Body of pancreas (tissue), 4 donors: ENCODE data around the gene LRP1. TPM values are rescaled to one million over a fixed set of nuclear protein-coding genes. Genes with fewer than 3 reads are reported as not detected.

Experiments
- ATAC-seq: fragments of 150-250 bp; one replicate; pipeline ENCODE4 v1.9.1; 2016
- DNase-seq, 4 donors: peaks; one replicate each; pipeline ENCODE4 v3.0.0-alpha.2; 2019
- H3K27ac ChIP-seq, 4 donors: fragments of 200-600 bp; sonication (generic); 1 replicate in 3 of 4; 2 replicates in 1 of 4; pipeline versions ENCODE4 v1.5.1 to v1.6.1; 2016 to 2019; ENCODE audit warnings: mild to moderate bottlenecking in 1 of 4, mixed read lengths in 1 of 4, moderate library complexity in 1 of 4
- H3K27me3 ChIP-seq, 2 donors: fragments of 200-600 bp; sonication (generic); one replicate each; pipeline ENCODE4 v1.6.0; 2016; ENCODE audit warnings: mild to moderate bottlenecking in 1 of 2
- H3K36me3 ChIP-seq, 2 donors: fragments of 200-600 bp; sonication (generic); replicated peaks in 1 of 2; 2 replicates each; pipeline ENCODE4 v1.5.1; 2016; ENCODE audit warnings: low read depth in 2 of 2; ENCODE audit not compliant: insufficient read depth in 1 of 2
- H3K4me1 ChIP-seq: fragments of 200-600 bp; sonication (generic); one replicate; pipeline ENCODE4 v1.6.0; 2016
- H3K4me3 ChIP-seq, 2 donors: fragments of 200-600 bp; sonication (generic); 1 replicate in 1 of 2; 2 replicates in 1 of 2; pipeline ENCODE4 v1.5.1; 2016 to 2019
- H3K9me3 ChIP-seq, 3 donors: fragments of 200-600 bp; sonication (generic); 1 replicate in 2 of 3; 2 replicates in 1 of 3; pipeline ENCODE4 v1.5.1; 2016
- POLR2A ChIP-seq, 3 donors: fragments of 450-650 bp; IDR thresholded peaks; one replicate each; pipeline ENCODE4 v1.6.1; 2016; ENCODE audit warnings: antibody characterized with exemption in 3 of 3, mild to moderate bottlenecking in 2 of 3
- WGBS, 2 donors: methylation state at CpG; one replicate each; pipeline ENCODE4 v1.1.5; 2017; 5-methylcytosine and 5-hydroxymethylcytosine counted together
- intact Hi-C: fragments of 100-400 bp; cut with DNase I; formaldehyde crosslinking; loops from one replicate; pipeline ENCODE4 v1.15.1; 2023
- total RNA-seq, 2 donors: library from RNA; depleted of rRNA; stranded (reverse); fragments of >200 nt; gene quantifications; one replicate each; pipeline ENCODE4 v1.1.0, GENCODE V29; 2016
- TF ChIP-seq, protein P1 (sequence below), 7 experiments: fragments of 450-650 bp in 4 of 7; fragments of 200-600 bp in 3 of 7; sonication (generic) in 3 of 7; IDR thresholded peaks; one replicate each; pipeline ENCODE4 v1.5.1; 2016 to 2019; ENCODE audit warnings: antibody characterized with exemption in 7 of 7

Gene LRP1
- total RNA-seq, 2 donors from 2014 or later: 61.2 to 162 TPM

DNA sequence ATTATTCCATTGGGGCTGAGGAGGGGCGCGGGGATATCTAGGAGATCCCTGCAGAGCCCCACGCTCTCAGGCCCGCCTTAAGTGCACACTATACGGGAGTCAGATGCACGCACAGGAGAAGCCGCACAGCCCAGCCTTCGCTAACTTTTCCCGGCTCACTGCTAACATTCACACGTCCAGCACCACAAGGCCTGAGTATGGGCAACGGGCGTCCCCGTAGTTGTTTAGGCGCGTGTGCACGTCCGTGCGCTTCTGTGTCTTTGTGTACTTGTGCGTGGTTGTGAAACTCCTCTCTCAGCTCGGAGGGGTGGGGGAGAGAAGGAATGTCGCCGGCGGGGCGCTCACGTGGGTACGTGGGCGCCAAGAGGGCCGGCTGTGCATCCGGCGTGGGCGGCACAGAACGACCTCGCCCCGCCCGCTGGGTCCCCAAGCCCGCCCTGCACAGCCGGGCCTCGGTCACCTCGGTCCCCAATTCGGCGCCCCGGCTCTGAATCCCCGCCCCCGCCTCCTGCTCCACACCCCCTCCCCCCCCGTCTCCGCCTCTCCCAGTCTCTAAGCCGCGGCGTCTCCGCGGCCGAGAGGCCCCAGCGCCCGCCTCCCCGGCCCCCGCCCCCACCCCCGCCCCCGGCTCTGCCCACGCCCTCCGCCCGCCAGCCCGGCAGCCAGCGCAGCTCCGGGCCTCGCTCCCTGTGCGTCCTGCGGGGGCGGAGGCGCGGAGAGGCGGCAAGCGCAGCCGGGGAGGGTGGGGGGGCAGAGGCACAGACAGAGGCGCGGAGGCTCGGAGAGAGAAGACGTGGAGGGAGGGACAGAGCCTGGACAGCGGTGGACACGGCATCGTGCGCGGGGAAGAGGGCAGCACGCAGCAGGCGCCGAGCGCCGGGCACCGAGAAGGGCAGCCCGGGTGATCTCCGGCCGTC, 39.7 kb upstream of the LRP1 start, which contains the start of gene NAB2:
Gene NAB2, plus strand, starts transcription at position 761 of the 917 bp plus-strand sequence. CDS start 158 bp downstream, outside the sequence.
- intact Hi-C loops: no loop called here
- H3K4me1 ChIP-seq: peaks cover 37% of the 10 kb centered on the region
- WGBS, 2 donors: 0 to 1% methylated on average over 11 to 57 of the region's 91 CpGs
- peak; percentile 78 to 87 (median 87) for TF ChIP-seq POLR2A (IDR thresholded peaks at IDR 0.05)
- TF ChIP-seq, protein P1, sequence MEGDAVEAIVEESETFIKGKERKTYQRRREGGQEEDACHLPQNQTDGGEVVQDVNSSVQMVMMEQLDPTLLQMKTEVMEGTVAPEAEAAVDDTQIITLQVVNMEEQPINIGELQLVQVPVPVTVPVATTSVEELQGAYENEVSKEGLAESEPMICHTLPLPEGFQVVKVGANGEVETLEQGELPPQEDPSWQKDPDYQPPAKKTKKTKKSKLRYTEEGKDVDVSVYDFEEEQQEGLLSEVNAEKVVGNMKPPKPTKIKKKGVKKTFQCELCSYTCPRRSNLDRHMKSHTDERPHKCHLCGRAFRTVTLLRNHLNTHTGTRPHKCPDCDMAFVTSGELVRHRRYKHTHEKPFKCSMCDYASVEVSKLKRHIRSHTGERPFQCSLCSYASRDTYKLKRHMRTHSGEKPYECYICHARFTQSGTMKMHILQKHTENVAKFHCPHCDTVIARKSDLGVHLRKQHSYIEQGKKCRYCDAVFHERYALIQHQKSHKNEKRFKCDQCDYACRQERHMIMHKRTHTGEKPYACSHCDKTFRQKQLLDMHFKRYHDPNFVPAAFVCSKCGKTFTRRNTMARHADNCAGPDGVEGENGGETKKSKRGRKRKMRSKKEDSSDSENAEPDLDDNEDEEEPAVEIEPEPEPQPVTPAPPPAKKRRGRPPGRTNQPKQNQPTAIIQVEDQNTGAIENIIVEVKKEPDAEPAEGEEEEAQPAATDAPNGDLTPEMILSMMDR (IDR thresholded peaks at IDR 0.05): peak in 1 of 7 experiments; percentile 16
- no peaks in the 10 kb centered on the region for H3K27me3 ChIP-seq
- DNase-seq: peak; percentile 97 to 98 (median 98)
- H3K36me3 ChIP-seq: no peaks in the 10 kb centered on the region
- ATAC-seq: peak; percentile 83
- H3K9me3 ChIP-seq: no peaks in the 10 kb centered on the region
- peak within 1 kb of the TSS; percentile 95 to 97 (median 96) for H3K27ac ChIP-seq
- H3K4me3 ChIP-seq: peak within 1 kb of the TSS; percentile 53 to 59

DNA sequence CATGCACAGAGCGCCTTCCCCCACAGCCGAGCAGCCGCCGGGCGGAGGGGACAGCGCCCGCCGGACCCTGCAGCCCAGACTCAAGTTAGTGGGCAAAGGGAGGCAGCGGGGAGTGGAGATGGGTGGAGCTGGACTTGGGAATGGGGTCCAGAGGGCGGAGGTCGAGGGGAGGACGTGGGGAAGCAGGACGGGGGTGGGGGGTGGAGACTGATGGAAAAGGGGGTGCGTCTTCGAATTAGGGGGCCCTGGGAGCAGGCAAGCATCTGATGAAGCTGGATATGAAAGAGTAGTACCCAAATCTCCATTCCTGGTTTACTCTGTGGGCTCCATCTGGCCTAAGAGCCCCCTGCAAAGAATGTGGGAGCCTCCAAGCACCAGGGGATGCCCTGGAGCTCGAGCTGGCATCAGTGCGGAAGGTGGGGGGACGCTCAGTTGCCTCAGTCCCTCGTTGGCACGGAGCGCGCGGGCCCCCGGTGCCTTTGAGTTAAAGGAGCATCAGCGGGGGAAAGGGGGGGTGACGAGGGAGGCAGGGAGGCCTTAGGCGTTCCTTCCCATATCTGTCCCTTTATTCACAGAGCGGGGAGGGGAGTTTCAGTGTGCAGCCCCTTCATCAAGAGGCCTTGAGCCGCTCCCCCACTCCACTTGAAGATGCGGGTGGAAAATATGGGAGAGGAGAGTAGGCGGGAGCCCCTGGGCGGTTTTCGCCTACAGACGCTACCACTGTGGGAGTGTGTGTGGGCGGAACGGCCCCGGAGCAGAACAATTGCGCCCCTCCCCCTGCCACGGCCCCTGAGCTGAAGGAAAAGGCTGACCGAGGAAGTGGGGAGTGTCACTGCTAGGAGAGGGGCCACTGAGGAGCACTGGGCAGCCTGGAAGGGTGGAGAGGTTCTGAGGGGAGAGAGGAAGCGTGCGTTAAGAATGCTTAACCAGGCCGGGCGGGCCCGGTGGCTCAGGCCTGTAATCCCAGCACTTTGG, 38.7 kb upstream of the LRP1 start:
- peak overlapping the region; percentile 53 to 59 for H3K4me3 ChIP-seq
- peaks cover 41% of the 10 kb centered on the region for H3K4me1 ChIP-seq
- intact Hi-C loops: no loop called here
- H3K9me3 ChIP-seq: no peaks in the 10 kb centered on the region
- TF ChIP-seq POLR2A (IDR thresholded peaks at IDR 0.05): peak in 1 of 3 donors; percentile 46
- TF ChIP-seq, protein P1 (IDR thresholded peaks at IDR 0.05): no peak
- H3K36me3 ChIP-seq: no peaks in the 10 kb centered on the region
- H3K27ac ChIP-seq: peak overlapping the region; percentile 76 to 97 (median 96)
- no peaks in the 10 kb centered on the region for H3K27me3 ChIP-seq
- DNase-seq (peak; percentile 41 to 73 (median 52)), ATAC-seq (no peak)
- 5 to 8% methylated on average over 44 of the region's 45 CpGs for WGBS, 2 donors

DNA sequence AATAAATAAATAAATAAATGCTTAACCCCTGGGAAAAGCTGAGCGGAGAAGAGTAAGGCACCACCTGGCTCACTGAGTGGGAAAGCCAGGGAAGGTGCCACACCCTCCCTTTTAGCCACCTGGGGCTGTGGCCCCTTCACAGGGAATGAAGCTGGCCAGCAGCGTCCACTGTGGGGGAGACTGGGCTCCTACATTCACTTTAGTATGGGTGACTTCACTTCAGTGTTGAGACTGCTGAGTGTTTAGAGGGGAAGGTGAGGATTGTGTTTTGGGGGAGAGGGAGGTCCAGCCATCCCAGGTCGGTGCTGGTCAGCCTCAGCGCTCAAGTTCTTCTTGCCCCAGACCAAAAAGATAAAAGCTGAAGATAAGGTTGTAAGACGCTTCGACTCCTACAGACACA, 37.8 kb upstream of the LRP1 start:
- WGBS, 2 donors: 64 to 69% methylated on average over 6 of the region's 6 CpGs
- no peak for ATAC-seq
- H3K4me1 ChIP-seq: peaks cover 42% of the 10 kb centered on the region
- H3K4me3 ChIP-seq: no peak overlapping the region
- H3K9me3 ChIP-seq: no peaks in the 10 kb centered on the region
- TF ChIP-seq, protein P1 (IDR thresholded peaks at IDR 0.05): no peak
- TF ChIP-seq POLR2A (IDR thresholded peaks at IDR 0.05): no peak
- no peaks in the 10 kb centered on the region for H3K27me3 ChIP-seq
- no peak for DNase-seq
- peak overlapping the region in 1 of 4 donors; percentile 96 for H3K27ac ChIP-seq
- no peaks in the 10 kb centered on the region for H3K36me3 ChIP-seq
- intact Hi-C loops: no loop called here

DNA sequence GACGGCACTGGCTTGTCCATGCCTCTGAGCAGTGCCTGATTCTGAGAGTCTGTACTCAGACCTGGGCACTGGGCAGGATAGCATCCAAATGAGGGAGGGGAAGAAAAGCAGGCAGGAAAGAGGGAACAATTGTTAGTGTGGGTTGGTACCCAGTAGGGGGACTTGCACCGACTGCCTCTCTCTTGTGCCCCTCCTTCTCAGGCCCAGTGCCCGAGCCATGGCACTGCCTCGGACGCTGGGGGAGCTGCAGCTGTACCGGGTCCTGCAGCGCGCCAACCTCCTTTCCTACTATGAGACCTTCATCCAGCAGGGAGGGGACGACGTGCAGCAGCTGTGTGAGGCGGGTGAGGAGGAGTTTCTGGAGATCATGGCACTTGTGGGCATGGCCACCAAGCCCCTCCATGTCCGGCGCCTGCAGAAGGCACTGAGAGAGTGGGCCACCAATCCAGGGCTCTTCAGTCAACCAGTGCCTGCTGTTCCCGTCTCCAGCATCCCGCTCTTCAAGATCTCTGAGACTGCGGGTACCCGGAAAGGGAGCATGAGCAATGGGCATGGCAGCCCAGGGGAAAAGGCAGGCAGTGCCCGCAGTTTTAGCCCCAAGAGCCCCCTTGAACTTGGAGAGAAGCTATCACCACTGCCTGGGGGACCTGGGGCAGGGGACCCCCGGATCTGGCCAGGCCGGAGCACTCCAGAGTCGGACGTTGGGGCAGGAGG, 37.2 kb upstream of the LRP1 start:
- H3K36me3 ChIP-seq: peaks cover 0 to under 1% of the 10 kb centered on the region in 2 donors
- TF ChIP-seq, protein P1 (IDR thresholded peaks at IDR 0.05): no peak
- TF ChIP-seq POLR2A (IDR thresholded peaks at IDR 0.05): no peak
- DNase-seq (no peak), ATAC-seq (no peak)
- no peaks in the 10 kb centered on the region for H3K27me3 ChIP-seq
- H3K4me1 ChIP-seq: peaks cover 36% of the 10 kb centered on the region
- H3K9me3 ChIP-seq: no peaks in the 10 kb centered on the region
- no peak overlapping the region for H3K27ac ChIP-seq
- 80 to 88% methylated on average over 10 to 22 of the region's 22 CpGs for WGBS, 2 donors
- intact Hi-C loops: no loop called here
- no peak overlapping the region for H3K4me3 ChIP-seq
